ELF-1 (cell line): ENCODE measurements around the gene CDK11B.

Experiments used
- DNase-seq: peaks from one replicate; pipeline ENCODE4 v3.0.0-alpha.2; 2016; ENCODE audit warnings: low read depth, low spot score

The CDK11B gene

GRCh38 chr1:1627829-1628753, 30.7 kb downstream of the CDK11B start:
- DNase-seq = no peak

DNA sequence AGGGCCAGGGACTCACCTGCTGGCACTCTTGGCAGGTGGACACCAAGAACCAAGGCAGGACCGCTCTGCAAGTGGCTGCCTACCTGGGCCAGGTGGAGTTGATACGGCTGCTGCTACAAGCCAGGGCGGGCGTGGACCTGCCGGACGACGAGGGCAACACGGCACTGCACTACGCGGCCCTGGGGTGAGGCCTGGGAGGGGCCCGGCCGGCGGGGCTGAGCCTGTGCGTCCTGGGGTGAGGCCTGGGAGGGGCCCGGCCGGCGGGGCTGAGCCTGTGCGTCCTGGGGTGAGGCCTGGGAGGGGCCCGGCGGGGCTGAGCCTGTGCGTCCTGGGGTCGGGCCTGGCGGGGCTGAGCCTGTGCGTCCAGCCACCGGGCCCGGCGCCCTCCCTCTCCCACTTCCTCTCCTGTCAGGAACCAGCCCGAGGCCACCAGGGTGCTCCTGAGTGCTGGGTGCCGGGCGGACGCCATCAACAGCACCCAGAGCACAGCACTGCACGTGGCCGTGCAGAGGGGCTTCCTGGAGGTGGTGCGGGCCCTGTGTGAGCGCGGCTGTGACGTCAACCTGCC, 31.5 kb downstream of the CDK11B start:
- peak; percentile 32 for DNase-seq

DNA sequence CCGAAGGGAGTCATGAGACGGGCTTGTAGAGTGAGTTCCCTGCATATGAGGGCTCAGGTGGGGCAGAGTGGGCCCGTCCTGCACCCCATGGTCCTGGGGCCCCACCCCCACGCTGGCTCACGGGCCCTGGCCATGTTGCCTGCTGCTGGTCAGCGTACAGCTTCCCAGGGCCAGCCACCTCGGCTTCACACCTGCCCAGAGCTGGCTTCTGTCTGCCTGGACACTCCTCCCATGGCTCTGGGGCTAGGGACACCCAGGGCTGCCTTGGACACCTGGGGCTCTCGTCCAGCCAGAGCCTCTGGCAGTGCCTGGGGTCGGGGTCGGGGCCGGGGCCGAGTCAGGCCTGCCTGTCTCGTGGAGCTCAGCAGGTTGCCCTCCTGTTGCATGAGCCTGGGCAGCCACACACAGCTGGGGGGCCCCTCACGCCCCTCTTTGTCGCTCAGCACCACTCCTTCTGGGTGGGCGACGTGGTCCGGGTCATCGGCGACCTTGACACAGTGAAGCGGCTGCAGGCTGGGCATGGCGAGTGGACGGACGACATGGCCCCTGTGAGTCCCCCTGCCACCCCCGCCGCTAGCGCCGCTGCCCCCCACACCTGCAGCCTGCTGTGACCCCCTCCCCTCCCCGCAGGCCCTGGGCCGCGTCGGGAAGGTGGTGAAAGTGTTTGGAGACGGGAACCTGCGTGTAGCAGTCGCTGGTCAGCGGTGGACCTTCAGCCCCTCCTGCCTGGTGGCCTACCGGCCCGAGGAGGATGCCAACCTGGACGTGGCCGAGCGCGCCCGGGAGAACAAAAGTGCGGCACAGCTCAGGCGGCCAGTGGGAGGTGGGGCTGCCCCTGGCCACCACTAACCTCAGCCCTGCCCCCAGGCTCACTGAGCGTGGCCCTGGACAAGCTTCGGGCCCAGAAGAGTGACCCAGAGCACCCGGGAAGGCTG, 32.3 kb downstream of the CDK11B start:
- no peak for DNase-seq

DNA sequence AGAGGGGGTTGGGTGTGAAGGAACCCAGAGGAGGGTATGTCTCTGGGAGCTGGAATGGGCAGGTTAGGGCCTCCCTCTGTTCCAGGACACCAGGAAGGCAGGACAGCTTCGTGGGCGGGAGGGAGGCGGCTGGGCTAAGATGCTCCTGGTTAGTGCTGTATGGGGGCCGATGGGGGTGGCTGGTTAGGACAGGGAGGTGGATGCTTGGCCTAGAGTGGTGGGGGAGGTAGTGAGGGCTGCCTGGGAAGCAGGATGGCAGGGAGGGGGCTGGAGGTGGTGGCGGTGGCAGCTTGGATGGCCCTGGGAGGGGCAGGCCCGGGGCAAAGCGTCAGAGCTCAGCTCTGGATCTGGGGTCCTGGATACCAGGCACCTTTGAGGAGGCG, 33.0 kb downstream of the CDK11B start:
- DNase-seq = no peak

DNA sequence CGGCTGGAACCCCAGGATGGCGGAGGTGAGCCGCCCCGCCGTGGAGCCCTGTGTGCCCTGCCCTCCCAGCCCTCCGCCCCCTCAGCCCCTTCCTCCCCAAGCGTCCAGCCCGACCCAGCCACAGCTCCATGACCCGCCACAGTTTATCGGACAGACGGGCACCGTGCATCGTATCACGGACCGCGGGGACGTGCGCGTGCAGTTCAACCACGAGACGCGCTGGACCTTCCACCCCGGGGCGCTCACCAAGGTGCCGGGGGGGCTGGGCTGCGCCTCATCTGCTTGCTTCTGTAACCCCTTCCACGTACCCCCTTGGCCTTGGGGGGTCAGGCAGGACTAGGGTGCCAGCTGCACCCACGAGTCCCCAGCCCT, 33.4 kb downstream of the CDK11B start:
- no peak for DNase-seq

- no peak for DNase-seq
Measured at GRCh38 chr1:1624443-1625403, 34.1 kb downstream of the CDK11B start.

GRCh38 chr1:1623631-1624442, 35.0 kb downstream of the CDK11B start:
- DNase-seq = no peak

DNA sequence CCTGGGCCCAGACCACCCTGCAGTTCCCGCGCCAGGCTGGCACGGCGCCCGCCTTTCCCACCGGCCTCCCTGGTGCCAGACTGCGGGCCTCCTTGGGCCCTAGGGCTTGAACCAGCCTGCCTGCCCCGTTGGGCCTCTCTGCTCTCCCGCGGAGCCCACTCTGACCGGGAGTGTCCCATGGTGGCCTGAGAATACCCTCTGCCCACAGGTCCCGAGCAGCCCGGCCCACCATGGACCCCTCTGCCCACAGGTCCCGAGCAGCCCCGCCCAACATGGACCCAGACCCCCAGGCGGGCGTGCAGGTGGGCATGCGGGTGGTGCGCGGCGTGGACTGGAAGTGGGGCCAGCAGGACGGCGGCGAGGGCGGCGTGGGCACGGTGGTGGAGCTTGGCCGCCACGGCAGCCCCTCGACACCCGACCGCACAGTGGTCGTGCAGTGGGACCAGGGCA, 35.6 kb downstream of the CDK11B start:
- no peak for DNase-seq

DNA sequence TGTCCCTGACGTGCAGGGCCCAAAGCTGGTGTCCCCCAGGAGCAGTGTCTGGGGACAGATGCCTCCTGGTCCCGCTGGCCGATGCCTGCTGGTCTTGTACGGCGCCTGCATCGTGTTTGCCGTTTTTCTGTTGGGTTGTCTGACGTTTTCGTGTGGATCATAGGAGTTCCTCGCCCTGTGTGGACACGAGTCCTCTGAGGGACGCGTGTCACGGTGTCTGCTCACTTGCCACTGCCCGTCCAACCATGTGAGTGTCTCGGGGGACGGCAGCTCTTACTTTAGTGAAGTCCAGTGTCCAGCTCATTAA, 36.1 kb downstream of the CDK11B start:
- DNase-seq = no peak

DNA sequence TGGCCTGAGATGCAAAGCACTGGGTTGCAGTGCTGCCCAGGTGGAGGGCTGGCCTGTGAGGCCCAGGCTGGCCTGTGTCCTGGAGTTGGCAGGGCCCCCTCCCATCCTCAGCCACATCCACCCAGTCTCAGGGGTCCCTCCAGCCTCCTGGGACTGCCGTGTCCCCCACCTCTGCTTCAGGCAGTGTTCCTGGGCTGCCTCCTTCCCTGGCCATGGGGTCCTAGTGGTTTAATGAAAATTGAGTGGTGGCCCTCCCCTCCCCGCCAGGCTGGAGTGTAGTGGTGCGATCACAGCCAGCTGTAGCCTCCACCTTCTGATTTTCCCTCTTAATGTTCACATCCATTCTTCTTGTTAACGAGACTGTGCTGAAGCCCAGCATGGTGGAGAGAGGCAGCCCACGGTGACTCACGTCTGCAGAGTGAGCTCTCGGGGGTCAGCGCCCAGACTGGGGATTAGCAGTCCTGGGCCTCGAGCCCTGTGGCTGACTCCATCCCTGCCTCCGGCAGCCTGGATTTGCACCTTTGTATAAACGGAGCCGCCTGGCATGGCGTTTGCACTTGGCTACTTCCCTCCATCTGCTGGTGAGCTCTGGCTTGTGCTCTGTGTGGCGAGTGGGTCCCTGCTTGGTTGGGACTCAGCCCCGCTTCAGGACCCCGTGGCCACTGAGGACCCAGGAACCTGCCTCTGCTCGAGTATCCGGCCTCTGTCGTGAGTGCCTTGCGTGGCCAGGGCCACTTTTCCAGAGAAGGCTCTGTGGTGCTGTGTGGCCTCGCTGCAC, 36.6 kb downstream of the CDK11B start:
- no peak for DNase-seq

DNA sequence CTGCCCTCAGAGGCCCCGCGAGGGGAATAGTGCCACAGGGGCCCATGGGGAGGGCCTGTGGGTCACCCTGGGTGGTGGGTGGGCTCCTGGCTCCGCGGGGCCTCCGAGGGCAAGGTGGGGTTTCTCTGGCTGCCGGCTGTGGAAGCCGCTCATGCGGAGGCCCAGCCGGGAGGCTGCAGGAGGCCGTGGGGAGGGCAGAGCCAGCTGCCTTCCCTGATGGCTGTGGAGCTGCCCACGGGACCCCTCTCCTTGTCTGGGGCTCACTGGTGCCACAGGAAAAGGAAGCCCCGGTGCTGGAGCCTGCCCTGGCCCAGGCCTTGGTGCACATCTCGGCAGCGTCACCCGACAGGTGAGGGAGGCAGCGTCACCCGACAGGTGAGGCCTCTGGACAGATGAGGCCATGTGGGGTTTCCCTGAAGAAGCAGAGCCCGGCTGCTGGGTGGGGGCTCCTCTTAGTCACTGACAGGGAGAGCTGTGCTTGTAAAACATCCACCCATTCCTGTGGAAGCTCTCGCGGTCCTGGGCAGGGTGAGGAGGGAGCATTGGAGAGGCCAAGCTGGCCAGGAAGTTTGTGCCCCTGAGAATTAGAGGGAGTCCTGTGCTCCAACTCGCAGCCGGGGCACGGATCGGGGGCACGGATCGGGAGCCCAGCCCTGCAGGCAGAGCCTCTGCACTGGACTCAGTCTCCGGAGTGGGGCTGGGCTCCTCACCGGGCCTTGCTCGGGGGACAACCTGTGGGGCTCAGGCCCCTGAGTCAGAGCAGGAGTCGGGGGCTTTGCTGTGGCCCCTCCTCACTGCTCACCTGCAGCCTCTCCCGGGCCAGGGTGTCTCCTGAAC, 37.4 kb downstream of the CDK11B start:
- no peak for DNase-seq

- DNase-seq = no peak
Measured at GRCh38 chr1:1620433-1621139, 38.2 kb downstream of the CDK11B start.

DNA sequence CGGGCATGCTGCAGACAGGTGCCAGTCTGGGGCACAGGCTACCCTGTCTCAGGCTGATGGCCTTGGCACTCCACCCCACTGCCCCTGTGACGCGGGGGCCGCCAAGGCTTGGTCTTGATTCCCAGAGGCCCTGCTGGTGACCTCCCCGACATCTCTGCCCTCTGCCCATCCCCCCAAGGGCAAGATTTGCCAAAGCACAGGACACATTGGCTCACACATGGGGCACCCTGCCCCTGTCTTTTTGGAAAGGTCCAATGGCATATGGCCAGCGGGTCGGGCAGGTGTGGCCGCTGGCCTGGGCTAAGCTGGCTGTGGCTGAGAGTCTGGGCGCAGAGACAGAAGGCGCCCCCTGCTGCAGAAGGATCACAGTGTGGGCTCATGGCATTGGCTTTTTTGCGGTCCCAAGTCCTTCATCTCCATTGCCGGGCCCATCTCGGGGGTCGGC, 38.9 kb downstream of the CDK11B start:
- DNase-seq = peak; percentile 64

DNA sequence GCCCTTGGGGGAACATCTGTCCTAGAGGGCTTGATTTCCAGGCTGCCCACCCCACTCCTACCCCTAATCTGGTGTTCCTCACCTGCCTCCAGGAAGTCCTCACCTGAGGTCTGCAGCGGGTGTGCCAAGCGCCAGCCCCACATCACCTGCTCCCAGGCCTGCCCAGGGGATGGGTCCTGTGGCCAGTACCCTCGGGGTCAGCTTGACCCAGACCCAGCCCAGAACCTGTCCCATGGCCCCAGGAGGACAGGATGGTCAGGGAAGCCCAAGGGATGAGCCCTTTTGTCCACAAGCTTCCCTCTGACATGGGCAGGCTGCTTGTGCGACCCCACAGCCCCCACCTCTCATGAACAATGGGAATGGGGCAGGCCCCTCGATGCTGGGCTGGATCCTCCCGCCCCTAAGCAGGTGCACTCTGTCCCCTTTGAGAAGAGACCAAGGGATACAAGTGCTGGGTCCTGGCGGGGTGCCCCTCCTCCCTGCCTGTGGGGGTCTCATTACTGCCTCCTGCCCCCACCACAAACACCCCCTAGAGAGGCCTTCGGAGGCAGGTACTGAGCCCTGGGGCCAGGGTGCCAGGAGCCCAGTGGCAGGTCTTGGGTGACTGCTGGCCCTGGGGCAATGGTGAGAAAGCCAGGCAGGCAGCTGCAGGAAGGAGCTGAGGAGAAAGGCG, 40.3 kb downstream of the CDK11B start:
- DNase-seq = no peak

GRCh38 chr1:1617925-1618324, 40.9 kb downstream of the CDK11B start:
- DNase-seq = no peak

DNA sequence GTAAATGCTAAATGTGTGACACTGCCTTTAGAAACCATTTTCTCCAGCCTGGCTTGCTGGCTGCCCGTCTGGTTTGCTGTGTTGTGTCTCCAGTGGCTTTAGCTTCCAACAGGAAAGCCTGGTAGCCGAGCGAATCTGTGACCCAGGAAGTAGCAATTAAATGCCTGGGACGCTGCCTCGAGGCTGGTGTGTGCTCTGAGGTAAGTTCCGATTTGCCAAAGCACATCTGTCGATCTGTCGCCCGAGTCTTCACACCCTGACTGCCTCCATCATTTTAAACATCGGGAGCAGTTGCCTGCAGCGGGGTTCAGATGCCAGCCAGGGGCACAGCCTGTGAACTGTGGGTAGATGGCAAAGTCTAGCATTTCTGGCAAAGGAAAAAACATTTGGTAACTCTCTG, 41.3 kb downstream of the CDK11B start:
- DNase-seq = no peak

GRCh38 chr1:1616838-1617237, 42.0 kb downstream of the CDK11B start:
- no peak for DNase-seq
